Measurements from ENCODE around the gene CATSPERD.

- TF ChIP-seq CTCF (IDR thresholded peaks at IDR 0.05; ENCODE audit: low read depth, low read length, missing input control), result no peak
- TF ChIP-seq YY1 (IDR thresholded peaks at IDR 0.05), result no peak
- no peak for TF ChIP-seq GABPA (IDR thresholded peaks at IDR 0.05 in 1 of 2, conservative IDR thresholded peaks at IDR 0.05 in 1 of 2)
- TF ChIP-seq RAD21 (IDR thresholded peaks at IDR 0.05), result no peak
- TF ChIP-seq MAX (IDR thresholded peaks at IDR 0.05), result no peak
- no peak for TF ChIP-seq TAF1 (conservative IDR thresholded peaks at IDR 0.05)
- no peak for TF ChIP-seq SP1 (IDR thresholded peaks at IDR 0.05)
- no peak for TF ChIP-seq REST (IDR thresholded peaks at IDR 0.05)
- TF ChIP-seq HNF4A (conservative IDR thresholded peaks at IDR 0.05), result no peak
- no peak for TF ChIP-seq ZBTB33 (IDR thresholded peaks at IDR 0.05)
Observed at GRCh38 chr19:5785423-5785822, 65.0 kb downstream of the CATSPERD start.

Data from liver (tissue), 3 donors.